WTC11 (cell line): Measurements from ENCODE around the gene CSH1. TPM values are rescaled to one million over a fixed set of nuclear protein-coding genes. Genes with fewer than 3 reads are reported as not detected.

ENCODE experiments used
- CREB1 ChIP-seq: sonication (generic); formaldehyde crosslinking; IDR thresholded peaks from 2 replicates; pipeline ENCODE4 v1.8.0; 2023; ENCODE audit warnings: mild to moderate bottlenecking, missing genetic modification reagents
- ETV6 ChIP-seq: sonication (generic); formaldehyde crosslinking; IDR thresholded peaks from 2 replicates; pipeline ENCODE4 v1.8.1; 2022; ENCODE audit warnings: mild to moderate bottlenecking, missing genetic modification reagents
- FOXJ3 ChIP-seq: sonication (generic); formaldehyde crosslinking; IDR thresholded peaks from 2 replicates; pipeline ENCODE4 v1.9.0; 2021; ENCODE audit warnings: missing genetic modification reagents, mild to moderate bottlenecking, borderline replicate concordance
- FOXK1 ChIP-seq: sonication (generic); formaldehyde crosslinking; IDR thresholded peaks from 2 replicates; pipeline ENCODE4 v1.8.0; 2022; ENCODE audit warnings: mild to moderate bottlenecking, moderate library complexity, missing genetic modification reagents
- KAT7 ChIP-seq: sonication (generic); formaldehyde crosslinking; IDR thresholded peaks from 2 replicates; pipeline ENCODE4 v1.8.1; 2023; ENCODE audit warnings: missing genetic modification reagents, mild to moderate bottlenecking, borderline replicate concordance
- NFYB ChIP-seq: sonication (generic); formaldehyde crosslinking; conservative IDR thresholded peaks from 2 replicates; pipeline ENCODE4 v1.8.0; 2022; ENCODE audit warnings: low read depth, missing genetic modification reagents
- RORB ChIP-seq: fragments of 250-450 bp; sonication (Bioruptor Pico); IDR thresholded peaks from 2 replicates; pipeline ENCODE4 v1.9.0; 2021; ENCODE audit warnings: mild to moderate bottlenecking
- ZBTB21 ChIP-seq: sonication (generic); formaldehyde crosslinking; IDR thresholded peaks from 2 replicates; pipeline ENCODE4 v1.8.1; 2023; ENCODE audit warnings: mild to moderate bottlenecking, missing genetic modification reagents, borderline replicate concordance
- total RNA-seq: library from RNA; stranded (reverse); gene quantifications from 3 replicates; pipeline ENCODE4 v1.2.3, GENCODE V29; 2021
- TF ChIP-seq, protein P1 (sequence below): fragments of 250-450 bp; sonication (Bioruptor Pico); IDR thresholded peaks from 2 replicates; pipeline ENCODE4 v1.9.0; 2021; ENCODE audit warnings: mild to moderate bottlenecking
- TF ChIP-seq, protein P2 (sequence below): sonication (generic); formaldehyde crosslinking; conservative IDR thresholded peaks from 2 replicates; pipeline ENCODE4 v1.8.1; 2023; ENCODE audit warnings: mild to moderate bottlenecking, low read depth, missing genetic modification reagents, moderate library complexity
- TF ChIP-seq, protein P3 (sequence below): fragments of 250-450 bp; sonication (Bioruptor Pico); IDR thresholded peaks from 2 replicates; pipeline ENCODE4 v1.9.0; 2021; ENCODE audit warnings: moderate library complexity, mild to moderate bottlenecking, inconsistent platforms, borderline replicate concordance
- TF ChIP-seq, protein P4 (sequence below): sonication (generic); formaldehyde crosslinking; IDR thresholded peaks from 2 replicates; pipeline ENCODE4 v1.8.0; 2022; ENCODE audit warnings: missing genetic modification reagents
- TF ChIP-seq, protein P5 (sequence below): fragments of 250-450 bp; sonication (Bioruptor Pico); IDR thresholded peaks from 2 replicates; pipeline ENCODE4 v1.9.0; 2021; ENCODE audit warnings: mild to moderate bottlenecking, borderline replicate concordance
- TF ChIP-seq, protein P6 (sequence below): sonication (generic); formaldehyde crosslinking; IDR thresholded peaks from 2 replicates; pipeline ENCODE4 v1.8.0; 2022; ENCODE audit warnings: mild to moderate bottlenecking, missing genetic modification reagents
- TF ChIP-seq, protein P7 (sequence below): sonication (generic); formaldehyde crosslinking; IDR thresholded peaks from 2 replicates; pipeline ENCODE4 v1.8.1; 2023; ENCODE audit warnings: mild to moderate bottlenecking, missing genetic modification reagents, borderline replicate concordance

The CSH1 gene
- total RNA-seq, 1 experiment from 2014 or later: not detected

DNA sequence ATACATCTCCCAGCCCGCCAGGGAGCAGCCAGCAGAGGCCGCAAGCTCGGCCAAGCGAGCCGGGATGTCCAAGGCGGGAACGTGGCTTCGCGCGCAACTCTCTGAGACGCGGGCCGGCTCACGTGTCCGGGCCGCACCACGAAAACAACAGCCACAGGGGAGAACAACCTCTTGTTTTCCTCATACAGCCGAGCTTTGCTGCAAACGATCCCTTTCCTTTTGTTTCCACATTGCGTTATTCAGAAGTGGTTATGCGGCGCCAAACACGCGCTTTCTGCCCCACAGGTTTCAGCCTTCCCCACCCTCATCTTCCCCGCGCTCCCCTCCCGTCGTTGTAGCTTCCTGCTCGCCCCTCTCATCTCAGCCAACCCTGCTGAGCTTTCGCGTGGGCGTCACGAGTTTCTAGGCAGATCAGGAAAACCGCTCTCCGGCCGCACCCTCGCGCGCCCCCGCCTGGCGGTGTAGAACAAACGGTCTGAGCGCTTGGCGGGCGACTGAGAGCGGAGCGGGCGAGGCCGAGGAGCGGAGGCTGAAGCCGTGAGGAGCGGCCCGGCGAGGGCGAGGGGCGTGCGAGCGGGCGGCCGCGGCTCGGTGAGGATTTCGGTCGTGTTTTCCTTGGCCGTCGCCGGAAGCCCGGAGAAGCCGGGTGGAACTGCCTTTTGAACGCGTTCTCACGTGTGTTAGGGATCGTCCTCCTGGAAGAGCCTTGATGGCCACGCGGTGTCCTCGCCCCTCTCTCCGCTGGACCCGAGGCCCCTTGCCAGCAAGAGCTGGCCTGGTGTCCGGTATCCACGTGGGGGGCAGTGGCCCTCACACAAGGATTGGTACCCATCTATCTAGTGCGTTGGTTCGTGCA lies 47.3 kb downstream of the CSH1 start (continued):
- TF ChIP-seq, protein P1, sequence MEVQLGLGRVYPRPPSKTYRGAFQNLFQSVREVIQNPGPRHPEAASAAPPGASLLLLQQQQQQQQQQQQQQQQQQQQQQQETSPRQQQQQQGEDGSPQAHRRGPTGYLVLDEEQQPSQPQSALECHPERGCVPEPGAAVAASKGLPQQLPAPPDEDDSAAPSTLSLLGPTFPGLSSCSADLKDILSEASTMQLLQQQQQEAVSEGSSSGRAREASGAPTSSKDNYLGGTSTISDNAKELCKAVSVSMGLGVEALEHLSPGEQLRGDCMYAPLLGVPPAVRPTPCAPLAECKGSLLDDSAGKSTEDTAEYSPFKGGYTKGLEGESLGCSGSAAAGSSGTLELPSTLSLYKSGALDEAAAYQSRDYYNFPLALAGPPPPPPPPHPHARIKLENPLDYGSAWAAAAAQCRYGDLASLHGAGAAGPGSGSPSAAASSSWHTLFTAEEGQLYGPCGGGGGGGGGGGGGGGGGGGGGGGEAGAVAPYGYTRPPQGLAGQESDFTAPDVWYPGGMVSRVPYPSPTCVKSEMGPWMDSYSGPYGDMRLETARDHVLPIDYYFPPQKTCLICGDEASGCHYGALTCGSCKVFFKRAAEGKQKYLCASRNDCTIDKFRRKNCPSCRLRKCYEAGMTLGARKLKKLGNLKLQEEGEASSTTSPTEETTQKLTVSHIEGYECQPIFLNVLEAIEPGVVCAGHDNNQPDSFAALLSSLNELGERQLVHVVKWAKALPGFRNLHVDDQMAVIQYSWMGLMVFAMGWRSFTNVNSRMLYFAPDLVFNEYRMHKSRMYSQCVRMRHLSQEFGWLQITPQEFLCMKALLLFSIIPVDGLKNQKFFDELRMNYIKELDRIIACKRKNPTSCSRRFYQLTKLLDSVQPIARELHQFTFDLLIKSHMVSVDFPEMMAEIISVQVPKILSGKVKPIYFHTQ (CRISPR knock-in tag): no peak
- TF ChIP-seq, protein P2, sequence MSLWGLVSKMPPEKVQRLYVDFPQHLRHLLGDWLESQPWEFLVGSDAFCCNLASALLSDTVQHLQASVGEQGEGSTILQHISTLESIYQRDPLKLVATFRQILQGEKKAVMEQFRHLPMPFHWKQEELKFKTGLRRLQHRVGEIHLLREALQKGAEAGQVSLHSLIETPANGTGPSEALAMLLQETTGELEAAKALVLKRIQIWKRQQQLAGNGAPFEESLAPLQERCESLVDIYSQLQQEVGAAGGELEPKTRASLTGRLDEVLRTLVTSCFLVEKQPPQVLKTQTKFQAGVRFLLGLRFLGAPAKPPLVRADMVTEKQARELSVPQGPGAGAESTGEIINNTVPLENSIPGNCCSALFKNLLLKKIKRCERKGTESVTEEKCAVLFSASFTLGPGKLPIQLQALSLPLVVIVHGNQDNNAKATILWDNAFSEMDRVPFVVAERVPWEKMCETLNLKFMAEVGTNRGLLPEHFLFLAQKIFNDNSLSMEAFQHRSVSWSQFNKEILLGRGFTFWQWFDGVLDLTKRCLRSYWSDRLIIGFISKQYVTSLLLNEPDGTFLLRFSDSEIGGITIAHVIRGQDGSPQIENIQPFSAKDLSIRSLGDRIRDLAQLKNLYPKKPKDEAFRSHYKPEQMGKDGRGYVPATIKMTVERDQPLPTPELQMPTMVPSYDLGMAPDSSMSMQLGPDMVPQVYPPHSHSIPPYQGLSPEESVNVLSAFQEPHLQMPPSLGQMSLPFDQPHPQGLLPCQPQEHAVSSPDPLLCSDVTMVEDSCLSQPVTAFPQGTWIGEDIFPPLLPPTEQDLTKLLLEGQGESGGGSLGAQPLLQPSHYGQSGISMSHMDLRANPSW: no peak
- TF ChIP-seq, protein P3, sequence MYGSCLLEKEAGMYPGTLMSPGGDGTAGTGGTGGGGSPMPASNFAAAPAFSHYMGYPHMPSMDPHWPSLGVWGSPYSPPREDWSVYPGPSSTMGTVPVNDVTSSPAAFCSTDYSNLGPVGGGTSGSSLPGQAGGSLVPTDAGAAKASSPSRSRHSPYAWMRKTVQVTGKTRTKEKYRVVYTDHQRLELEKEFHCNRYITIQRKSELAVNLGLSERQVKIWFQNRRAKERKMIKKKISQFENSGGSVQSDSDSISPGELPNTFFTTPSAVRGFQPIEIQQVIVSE (CRISPR knock-in tag): no peak
- peak; percentile 91 for TF ChIP-seq CREB1 (CRISPR knock-in tag)
- TF ChIP-seq FOXJ3: no peak; the same call in 1 of the 2 replicates
- TF ChIP-seq RORB (CRISPR knock-in tag): no peak
- TF ChIP-seq, protein P4, sequence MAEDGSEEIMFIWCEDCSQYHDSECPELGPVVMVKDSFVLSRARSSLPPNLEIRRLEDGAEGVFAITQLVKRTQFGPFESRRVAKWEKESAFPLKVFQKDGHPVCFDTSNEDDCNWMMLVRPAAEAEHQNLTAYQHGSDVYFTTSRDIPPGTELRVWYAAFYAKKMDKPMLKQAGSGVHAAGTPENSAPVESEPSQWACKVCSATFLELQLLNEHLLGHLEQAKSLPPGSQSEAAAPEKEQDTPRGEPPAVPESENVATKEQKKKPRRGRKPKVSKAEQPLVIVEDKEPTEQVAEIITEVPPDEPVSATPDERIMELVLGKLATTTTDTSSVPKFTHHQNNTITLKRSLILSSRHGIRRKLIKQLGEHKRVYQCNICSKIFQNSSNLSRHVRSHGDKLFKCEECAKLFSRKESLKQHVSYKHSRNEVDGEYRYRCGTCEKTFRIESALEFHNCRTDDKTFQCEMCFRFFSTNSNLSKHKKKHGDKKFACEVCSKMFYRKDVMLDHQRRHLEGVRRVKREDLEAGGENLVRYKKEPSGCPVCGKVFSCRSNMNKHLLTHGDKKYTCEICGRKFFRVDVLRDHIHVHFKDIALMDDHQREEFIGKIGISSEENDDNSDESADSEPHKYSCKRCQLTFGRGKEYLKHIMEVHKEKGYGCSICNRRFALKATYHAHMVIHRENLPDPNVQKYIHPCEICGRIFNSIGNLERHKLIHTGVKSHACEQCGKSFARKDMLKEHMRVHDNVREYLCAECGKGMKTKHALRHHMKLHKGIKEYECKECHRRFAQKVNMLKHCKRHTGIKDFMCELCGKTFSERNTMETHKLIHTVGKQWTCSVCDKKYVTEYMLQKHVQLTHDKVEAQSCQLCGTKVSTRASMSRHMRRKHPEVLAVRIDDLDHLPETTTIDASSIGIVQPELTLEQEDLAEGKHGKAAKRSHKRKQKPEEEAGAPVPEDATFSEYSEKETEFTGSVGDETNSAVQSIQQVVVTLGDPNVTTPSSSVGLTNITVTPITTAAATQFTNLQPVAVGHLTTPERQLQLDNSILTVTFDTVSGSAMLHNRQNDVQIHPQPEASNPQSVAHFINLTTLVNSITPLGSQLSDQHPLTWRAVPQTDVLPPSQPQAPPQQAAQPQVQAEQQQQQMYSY (CRISPR knock-in tag): peak; percentile 35; the same call in 1 of the 2 replicates
- peak; percentile 90 for TF ChIP-seq FOXK1
- TF ChIP-seq ETV6: peak; percentile 90
- TF ChIP-seq, protein P5, sequence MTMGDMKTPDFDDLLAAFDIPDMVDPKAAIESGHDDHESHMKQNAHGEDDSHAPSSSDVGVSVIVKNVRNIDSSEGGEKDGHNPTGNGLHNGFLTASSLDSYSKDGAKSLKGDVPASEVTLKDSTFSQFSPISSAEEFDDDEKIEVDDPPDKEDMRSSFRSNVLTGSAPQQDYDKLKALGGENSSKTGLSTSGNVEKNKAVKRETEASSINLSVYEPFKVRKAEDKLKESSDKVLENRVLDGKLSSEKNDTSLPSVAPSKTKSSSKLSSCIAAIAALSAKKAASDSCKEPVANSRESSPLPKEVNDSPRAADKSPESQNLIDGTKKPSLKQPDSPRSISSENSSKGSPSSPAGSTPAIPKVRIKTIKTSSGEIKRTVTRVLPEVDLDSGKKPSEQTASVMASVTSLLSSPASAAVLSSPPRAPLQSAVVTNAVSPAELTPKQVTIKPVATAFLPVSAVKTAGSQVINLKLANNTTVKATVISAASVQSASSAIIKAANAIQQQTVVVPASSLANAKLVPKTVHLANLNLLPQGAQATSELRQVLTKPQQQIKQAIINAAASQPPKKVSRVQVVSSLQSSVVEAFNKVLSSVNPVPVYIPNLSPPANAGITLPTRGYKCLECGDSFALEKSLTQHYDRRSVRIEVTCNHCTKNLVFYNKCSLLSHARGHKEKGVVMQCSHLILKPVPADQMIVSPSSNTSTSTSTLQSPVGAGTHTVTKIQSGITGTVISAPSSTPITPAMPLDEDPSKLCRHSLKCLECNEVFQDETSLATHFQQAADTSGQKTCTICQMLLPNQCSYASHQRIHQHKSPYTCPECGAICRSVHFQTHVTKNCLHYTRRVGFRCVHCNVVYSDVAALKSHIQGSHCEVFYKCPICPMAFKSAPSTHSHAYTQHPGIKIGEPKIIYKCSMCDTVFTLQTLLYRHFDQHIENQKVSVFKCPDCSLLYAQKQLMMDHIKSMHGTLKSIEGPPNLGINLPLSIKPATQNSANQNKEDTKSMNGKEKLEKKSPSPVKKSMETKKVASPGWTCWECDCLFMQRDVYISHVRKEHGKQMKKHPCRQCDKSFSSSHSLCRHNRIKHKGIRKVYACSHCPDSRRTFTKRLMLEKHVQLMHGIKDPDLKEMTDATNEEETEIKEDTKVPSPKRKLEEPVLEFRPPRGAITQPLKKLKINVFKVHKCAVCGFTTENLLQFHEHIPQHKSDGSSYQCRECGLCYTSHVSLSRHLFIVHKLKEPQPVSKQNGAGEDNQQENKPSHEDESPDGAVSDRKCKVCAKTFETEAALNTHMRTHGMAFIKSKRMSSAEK (CRISPR knock-in tag): no peak
- 0 out of 2 replicates have a peak, but pooled peaks have one; percentile 66 for TF ChIP-seq KAT7 (CRISPR knock-in tag)
- TF ChIP-seq, protein P6, sequence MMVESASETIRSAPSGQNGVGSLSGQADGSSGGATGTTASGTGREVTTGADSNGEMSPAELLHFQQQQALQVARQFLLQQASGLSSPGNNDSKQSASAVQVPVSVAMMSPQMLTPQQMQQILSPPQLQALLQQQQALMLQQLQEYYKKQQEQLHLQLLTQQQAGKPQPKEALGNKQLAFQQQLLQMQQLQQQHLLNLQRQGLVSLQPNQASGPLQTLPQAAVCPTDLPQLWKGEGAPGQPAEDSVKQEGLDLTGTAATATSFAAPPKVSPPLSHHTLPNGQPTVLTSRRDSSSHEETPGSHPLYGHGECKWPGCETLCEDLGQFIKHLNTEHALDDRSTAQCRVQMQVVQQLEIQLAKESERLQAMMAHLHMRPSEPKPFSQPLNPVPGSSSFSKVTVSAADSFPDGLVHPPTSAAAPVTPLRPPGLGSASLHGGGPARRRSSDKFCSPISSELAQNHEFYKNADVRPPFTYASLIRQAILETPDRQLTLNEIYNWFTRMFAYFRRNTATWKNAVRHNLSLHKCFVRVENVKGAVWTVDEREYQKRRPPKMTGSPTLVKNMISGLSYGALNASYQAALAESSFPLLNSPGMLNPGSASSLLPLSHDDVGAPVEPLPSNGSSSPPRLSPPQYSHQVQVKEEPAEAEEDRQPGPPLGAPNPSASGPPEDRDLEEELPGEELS (CRISPR knock-in tag): peak; percentile 92; the same call in 1 of the 2 replicates
- TF ChIP-seq NFYB (CRISPR knock-in tag): peak; percentile 63
- TF ChIP-seq ZBTB21 (CRISPR knock-in tag): peak; percentile 83; the same call in 1 of the 2 replicates
- TF ChIP-seq, protein P7, sequence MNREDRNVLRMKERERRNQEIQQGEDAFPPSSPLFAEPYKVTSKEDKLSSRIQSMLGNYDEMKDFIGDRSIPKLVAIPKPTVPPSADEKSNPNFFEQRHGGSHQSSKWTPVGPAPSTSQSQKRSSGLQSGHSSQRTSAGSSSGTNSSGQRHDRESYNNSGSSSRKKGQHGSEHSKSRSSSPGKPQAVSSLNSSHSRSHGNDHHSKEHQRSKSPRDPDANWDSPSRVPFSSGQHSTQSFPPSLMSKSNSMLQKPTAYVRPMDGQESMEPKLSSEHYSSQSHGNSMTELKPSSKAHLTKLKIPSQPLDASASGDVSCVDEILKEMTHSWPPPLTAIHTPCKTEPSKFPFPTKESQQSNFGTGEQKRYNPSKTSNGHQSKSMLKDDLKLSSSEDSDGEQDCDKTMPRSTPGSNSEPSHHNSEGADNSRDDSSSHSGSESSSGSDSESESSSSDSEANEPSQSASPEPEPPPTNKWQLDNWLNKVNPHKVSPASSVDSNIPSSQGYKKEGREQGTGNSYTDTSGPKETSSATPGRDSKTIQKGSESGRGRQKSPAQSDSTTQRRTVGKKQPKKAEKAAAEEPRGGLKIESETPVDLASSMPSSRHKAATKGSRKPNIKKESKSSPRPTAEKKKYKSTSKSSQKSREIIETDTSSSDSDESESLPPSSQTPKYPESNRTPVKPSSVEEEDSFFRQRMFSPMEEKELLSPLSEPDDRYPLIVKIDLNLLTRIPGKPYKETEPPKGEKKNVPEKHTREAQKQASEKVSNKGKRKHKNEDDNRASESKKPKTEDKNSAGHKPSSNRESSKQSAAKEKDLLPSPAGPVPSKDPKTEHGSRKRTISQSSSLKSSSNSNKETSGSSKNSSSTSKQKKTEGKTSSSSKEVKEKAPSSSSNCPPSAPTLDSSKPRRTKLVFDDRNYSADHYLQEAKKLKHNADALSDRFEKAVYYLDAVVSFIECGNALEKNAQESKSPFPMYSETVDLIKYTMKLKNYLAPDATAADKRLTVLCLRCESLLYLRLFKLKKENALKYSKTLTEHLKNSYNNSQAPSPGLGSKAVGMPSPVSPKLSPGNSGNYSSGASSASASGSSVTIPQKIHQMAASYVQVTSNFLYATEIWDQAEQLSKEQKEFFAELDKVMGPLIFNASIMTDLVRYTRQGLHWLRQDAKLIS (CRISPR knock-in tag): no peak
